Epidermal melanocyte (primary cell): ENCODE results near the gene TMEM250.

Source experiments
- DNase-seq: peaks from one replicate; pipeline ENCODE4 v3.0.0; 2011; ENCODE audit warnings: low spot score; ENCODE audit not compliant: insufficient read length

TMEM250 gene

GRCh38 chr9:136147890-136148714, 29.4 kb upstream of the TMEM250 start:
- DNase-seq: no peak

DNA sequence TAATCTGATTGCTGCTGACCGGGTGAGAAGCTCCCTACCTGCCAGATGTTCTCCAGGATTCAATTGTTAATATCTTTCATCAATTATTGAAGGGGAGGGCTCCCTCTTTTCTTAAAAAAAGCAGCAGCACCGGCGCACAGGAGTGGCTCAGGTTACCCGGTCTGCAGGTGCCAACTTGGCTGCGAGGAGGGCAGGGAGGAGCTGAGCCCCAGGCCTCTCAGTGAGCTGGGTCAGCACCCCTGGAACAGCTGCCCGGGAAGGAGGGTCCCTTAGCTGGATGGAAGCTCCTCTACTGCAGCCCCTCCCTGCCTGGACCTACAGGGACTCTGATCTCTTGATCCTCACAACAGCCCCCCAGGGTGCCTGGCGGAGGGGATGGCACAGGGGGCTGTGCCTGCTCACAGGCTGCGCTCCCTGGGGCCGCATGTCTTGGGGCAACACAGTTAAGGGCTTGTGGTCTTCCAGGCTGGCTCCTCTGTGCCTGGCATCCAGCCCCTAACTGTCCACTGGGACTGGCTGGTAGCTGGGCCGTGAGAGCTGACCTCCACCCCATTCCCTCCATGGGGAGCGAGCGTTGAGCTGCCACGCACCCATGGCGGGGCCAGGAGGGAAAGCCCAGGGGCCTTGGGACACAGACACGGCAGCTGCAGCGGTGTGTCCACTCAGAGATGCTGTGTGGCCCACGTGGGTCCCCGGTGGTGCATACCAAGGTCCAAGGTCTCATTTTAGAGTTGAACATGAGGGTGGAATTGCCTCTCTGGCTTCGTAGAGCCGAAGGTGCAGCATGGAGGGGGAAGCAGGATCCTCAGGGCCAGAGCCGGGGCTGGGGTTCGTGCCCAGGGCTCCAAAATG, 28.6 kb upstream of the TMEM250 start:
- no peak for DNase-seq

GRCh38 chr9:136146126-136147037, 27.7 kb upstream of the TMEM250 start:
- DNase-seq: no peak

GRCh38 chr9:136145580-136145979, 26.9 kb upstream of the TMEM250 start:
- no peak for DNase-seq

DNA sequence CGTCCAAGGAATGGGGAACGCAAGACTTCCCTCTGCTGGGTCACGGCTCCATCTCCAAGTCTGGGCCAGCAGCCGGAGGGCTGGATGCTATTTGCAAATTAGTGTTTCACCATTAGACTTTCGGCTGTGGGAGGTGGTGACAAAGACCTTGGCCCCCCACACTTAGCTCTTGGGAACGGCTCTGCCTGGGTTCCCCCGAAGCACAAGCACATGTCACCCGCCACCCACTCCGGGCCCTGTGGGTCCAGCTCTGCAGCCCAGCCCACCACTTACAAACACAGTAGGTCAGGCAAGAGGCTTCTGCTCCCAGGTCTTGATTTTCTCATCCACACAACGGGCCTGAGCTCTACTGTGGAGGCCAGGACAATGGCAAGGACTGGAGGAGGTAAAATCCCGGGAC, 25.8 kb upstream of the TMEM250 start:
- no peak for DNase-seq

GRCh38 chr9:136143215-136144001, 24.7 kb upstream of the TMEM250 start:
- DNase-seq: no peak

GRCh38 chr9:136142859-136143214, 24.2 kb upstream of the TMEM250 start:
- DNase-seq: no peak

- no peak for DNase-seq
These were observed 23.7 kb upstream of the TMEM250 start for GRCh38 chr9:136142414-136142796.

DNA sequence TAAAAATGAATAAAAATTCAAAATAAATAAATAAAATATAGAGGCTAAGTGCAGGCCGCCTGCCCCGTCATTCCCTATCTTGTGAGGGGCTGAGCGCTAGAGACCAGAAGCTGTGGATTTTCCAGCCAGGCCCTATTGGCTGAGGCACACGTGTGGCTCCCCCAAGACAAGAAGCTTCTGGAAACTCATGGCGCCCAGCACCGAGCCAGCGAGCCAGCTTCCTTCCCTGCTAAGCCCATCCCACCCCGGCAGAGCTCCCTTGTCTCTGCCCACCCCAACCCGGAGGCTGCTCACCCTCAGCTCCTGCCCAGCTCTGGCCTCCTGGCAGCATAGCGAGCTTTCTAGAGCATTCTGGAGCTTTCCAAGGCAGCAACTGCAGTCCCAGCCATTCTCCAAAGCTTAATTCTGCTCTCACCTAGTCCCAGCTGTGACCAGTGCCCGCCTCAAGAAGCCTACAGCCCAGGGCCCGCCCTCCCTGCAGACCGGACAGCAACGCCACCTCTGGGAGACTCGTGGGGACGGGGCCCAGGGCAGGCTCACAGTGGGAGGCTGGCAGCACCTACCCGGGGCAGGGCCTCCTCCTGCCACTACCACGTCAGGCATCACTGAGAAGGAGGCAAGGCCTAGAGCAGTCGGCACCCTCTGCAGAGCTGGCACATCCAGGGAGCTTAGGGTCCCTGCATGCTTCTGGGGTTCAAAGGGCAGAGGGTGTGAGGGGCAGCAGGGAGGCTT, 23.2 kb upstream of the TMEM250 start:
- DNase-seq: no peak

GRCh38 chr9:136140966-136141365, 22.3 kb upstream of the TMEM250 start:
- DNase-seq: no peak

DNA sequence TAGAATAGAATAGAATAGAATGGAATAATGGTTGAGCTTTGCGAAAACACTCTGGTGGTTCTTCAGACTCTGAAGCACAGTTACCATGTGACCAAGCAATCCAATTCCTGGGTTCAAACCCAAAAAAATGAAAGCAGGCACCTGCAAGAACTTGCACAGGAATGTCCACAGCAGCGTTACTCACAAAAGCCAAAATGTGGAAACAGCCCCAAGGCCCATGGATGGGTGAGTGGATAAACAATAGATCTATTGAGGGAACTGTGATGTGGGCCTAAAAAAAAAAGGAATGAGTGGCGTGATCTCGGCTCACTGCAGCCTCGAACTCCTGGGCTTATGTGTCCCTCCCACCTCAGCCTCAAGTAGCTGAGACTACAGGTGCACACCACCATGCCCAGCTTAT, 21.4 kb upstream of the TMEM250 start:
- no peak for DNase-seq

GRCh38 chr9:136138566-136138965, 19.9 kb upstream of the TMEM250 start:
- no peak for DNase-seq

- DNase-seq: no peak
These were observed 18.9 kb upstream of the TMEM250 start for GRCh38 chr9:136137321-136138265.

GRCh38 chr9:136136127-136136925, 17.7 kb upstream of the TMEM250 start:
- no peak for DNase-seq

DNA sequence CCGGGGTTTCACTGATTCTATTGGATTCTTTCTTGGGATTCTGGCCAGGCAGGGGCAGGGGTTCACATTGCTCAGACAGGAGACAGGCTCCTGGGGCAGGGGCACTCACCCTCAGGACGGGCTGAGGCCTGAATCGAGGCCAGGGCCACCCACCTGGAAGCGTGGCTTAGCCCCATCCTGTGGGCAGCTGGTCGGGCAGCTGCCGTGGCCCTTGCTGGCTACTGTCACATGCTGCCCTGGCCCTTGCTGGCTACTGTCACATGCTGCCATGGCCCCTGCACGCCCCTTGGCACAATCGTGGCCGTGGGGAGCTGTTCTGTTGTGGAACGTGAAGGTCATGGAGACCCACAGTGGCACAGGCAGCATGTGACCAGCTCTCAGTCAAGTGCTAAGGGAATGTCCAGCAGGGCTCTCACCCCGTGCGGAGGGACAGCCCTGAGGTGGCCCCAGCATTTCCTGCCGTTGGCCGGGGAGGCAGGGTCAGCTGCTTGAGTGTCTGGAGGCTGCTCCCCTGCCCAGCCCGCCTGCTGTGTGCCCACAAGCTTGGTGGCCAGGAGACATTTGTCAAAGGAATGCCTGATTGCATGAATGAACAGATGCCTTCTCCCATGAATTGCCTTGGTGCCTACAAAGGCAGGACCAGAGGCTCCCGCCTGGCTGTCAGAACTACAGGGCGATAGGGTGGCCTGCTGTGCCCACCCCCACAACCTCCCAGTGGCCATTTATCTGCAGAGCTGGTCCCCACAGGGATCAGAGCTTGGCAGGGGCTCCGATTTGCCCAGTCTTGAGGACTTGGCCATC, 16.9 kb upstream of the TMEM250 start:
- DNase-seq: no peak

DNA sequence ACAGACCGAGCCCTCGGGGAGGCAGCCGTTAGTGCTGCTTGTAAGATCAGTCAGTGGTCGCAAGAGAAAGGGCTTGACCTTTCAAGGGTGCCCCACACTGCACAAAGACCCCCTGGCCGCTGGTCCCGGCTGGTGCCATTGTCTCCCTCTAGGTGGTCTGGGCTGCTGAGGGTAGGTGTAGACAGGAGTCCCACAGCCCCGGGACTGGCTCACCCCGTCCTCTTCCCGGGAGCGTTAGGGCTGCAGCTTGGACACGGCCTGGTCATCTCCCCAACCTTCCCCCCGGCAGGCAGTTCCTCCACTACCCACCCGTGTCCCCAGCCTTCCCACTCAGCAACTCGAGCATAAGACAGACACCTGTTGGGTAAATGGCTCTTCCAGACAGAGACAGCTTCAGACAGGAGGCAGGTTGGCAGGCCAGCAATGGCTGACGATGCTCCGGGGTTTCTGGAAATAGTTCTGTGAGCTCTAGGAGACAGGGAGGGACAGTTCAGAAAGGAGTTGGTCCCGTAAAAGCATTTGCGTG, 15.3 kb upstream of the TMEM250 start:
- DNase-seq: no peak
